Upper lobe of right lung (tissue), 1 donor: ENCODE measurements around the gene MAP3K2. TPM values are rescaled to one million over a fixed set of nuclear protein-coding genes. Genes with fewer than 3 reads are reported as not detected.

ENCODE experiments used
- ATAC-seq: fragments of 200-7000 bp; cut with Tn5 transposase; one replicate; pipeline ENCODE4 v1.9.1; 2020; ENCODE audit warnings: mild to moderate bottlenecking, moderate library complexity
- DNase-seq: peaks from one replicate; pipeline ENCODE4 v3.0.0-alpha.2; 2020
- H3K27ac ChIP-seq: fragments of 200-600 bp; one replicate; pipeline ENCODE4 v1.8.0; 2022
- H3K27me3 ChIP-seq: fragments of 200-600 bp; one replicate; pipeline ENCODE4 v1.8.0; 2022; ENCODE audit warnings: mild to moderate bottlenecking
- H3K36me3 ChIP-seq: fragments of 200-600 bp; one replicate; pipeline ENCODE4 v1.8.0; 2022
- H3K4me1 ChIP-seq: fragments of 200-600 bp; one replicate; pipeline ENCODE4 v1.8.0; 2022
- H3K4me3 ChIP-seq: fragments of 200-600 bp; one replicate; pipeline ENCODE4 v1.8.0; 2022; ENCODE audit warnings: mild to moderate bottlenecking
- H3K9me3 ChIP-seq: fragments of 200-600 bp; one replicate; pipeline ENCODE4 v1.8.0; 2022
- intact Hi-C: fragments of 100-400 bp; cut with DNase I; formaldehyde crosslinking; loops from one replicate; pipeline ENCODE4 v1.11.0; 2022
- total RNA-seq: library from RNA; stranded (reverse); fragmentation: NEBNext Ultra II Directional; extraction: Animal tissue kit (Norgen Biotek cat#: 25700); gene quantifications from one replicate; pipeline ENCODE4 v1.2.1, GENCODE V29; 2021
- TF ChIP-seq, protein P1 (sequence below): fragments of 200-600 bp; IDR thresholded peaks from one replicate; pipeline ENCODE4 v1.8.0; 2022; ENCODE audit warnings: antibody characterized with exemption
- donor health status: DM: no; HTN: yes; CAD: no; lungs with severe emphysema.

The MAP3K2 gene
- total RNA-seq, 1 donor from 2014 or later: 71.5 TPM

DNA sequence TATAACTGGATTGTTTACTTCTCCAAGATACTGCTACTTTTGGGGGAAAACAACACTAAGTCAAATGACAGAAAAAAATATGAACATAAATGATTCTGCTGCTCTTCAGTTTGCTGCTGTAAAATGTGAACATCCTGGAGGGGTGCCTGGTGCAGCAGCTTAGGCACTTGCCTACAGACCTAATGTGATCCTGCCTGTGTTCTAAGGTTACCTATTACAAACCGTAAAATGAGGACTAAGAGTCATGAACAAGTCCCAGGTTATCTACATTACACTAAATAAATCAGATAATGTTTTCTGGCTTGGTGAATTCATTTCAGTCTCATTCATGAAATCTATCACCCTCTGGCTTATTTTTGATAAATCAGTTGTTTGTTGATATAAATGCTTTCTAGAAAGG, 55.4 kb downstream of the MAP3K2 start:
- Histone ChIP-seq H3K27ac (no peak overlapping the region), H3K27me3 (no peaks in the 10 kb centered on the region), H3K36me3 (peaks cover 62% of the 10 kb centered on the region), H3K9me3 (no peaks in the 10 kb centered on the region), H3K4me1 (no peaks in the 10 kb centered on the region), H3K4me3 (no peak overlapping the region)
- TF ChIP-seq, protein P1, sequence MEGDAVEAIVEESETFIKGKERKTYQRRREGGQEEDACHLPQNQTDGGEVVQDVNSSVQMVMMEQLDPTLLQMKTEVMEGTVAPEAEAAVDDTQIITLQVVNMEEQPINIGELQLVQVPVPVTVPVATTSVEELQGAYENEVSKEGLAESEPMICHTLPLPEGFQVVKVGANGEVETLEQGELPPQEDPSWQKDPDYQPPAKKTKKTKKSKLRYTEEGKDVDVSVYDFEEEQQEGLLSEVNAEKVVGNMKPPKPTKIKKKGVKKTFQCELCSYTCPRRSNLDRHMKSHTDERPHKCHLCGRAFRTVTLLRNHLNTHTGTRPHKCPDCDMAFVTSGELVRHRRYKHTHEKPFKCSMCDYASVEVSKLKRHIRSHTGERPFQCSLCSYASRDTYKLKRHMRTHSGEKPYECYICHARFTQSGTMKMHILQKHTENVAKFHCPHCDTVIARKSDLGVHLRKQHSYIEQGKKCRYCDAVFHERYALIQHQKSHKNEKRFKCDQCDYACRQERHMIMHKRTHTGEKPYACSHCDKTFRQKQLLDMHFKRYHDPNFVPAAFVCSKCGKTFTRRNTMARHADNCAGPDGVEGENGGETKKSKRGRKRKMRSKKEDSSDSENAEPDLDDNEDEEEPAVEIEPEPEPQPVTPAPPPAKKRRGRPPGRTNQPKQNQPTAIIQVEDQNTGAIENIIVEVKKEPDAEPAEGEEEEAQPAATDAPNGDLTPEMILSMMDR: no peak
- ATAC-seq (no peak), DNase-seq (no peak)
- intact Hi-C loops: no loop called here

DNA sequence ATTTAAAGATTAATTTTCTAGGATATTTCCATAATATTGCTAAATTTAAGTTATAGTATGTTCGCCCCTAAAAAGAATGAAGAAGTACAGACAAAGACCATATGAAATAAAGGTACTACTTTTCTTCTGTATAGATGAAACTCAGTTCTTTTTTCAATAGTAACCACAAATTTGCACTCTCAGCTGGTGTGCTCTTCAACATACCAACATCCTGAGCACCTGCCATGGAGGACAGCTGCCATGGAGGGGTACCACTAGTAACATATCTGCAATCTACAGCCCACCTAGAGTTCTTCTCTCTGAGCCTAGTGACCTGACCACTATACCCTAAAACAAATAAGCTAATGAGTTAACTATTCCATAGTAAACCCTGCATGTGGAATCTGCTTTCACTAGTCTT, 57.0 kb downstream of the MAP3K2 start:
- H3K27ac ChIP-seq: no peak overlapping the region
- intact Hi-C loops: no loop called here
- no peak overlapping the region for H3K4me3 ChIP-seq
- DNase-seq: no peak
- ATAC-seq: no peak
- peaks cover 75% of the 10 kb centered on the region for H3K36me3 ChIP-seq
- no peaks in the 10 kb centered on the region for H3K4me1 ChIP-seq
- no peaks in the 10 kb centered on the region for H3K9me3 ChIP-seq
- no peaks in the 10 kb centered on the region for H3K27me3 ChIP-seq
- TF ChIP-seq, protein P1: no peak

DNA sequence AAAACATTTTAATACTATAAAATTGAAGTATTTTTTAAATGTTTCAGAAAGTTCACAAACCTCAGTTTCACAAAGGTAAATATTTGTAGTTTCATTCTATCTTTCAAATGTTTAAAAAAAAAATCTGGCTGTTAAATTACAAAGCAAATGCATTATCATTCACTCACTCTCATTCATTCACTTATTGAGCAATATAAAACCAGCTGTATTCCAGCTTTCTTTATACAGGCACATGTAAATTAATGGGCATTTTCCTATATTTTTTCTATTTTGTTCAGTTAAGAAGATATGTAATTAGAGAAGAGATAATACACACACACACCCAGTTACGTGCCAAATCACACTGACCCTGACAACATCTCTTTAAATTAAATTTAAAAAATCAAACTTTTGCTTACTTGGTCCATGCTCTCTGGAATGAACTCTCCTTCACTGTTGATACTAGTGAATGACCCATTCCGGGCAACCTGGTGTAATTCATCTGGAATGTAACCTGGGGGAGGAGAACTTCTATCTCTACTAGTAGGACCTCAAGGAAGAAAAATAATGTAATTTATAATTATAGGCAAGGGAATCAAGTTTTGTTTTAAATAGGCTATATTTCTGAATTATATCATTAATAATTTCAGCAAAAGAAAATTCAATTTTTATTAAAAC, 61.4 kb downstream of the MAP3K2 start:
- Histone ChIP-seq H3K27me3 (no peaks in the 10 kb centered on the region), H3K9me3 (no peaks in the 10 kb centered on the region), H3K36me3 (peaks cover 93% of the 10 kb centered on the region), H3K4me3 (no peak overlapping the region), H3K4me1 (no peaks in the 10 kb centered on the region), H3K27ac (no peak overlapping the region)
- ATAC-seq (no peak), DNase-seq (no peak)
- TF ChIP-seq, protein P1: no peak
- intact Hi-C loops: loop anchor here (10.0 kb wide), 1 partner anchor 158 kb away; no protein-coding TSS in a partner anchor

DNA sequence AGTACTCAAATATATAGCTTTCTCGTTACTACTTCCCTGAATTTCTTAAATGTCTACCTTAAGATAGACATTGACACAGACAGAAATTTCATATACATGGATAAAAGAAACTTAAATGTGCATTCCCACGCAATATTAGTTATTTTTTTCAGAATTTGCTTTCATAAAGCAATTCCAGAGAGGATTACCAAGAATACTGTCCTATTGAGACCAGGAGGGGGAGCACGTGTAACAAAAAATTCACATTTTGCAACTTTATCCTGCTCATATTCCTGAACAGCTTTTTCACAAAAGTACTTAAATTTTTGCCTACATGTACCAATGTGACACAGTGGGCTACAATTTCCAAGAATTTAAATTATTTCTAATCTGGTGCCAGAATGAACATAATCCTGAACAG, 63.1 kb downstream of the MAP3K2 start:
- Histone ChIP-seq H3K27me3 (no peaks in the 10 kb centered on the region), H3K4me3 (no peak overlapping the region), H3K27ac (no peak overlapping the region), H3K4me1 (no peaks in the 10 kb centered on the region), H3K9me3 (no peaks in the 10 kb centered on the region), H3K36me3 (peaks cover 98% of the 10 kb centered on the region)
- DNase-seq (no peak), ATAC-seq (no peak)
- intact Hi-C loops: loop anchor here (10.0 kb wide), 1 partner anchor 160 kb away; no protein-coding TSS in a partner anchor
- TF ChIP-seq, protein P1: peak; percentile 55

DNA sequence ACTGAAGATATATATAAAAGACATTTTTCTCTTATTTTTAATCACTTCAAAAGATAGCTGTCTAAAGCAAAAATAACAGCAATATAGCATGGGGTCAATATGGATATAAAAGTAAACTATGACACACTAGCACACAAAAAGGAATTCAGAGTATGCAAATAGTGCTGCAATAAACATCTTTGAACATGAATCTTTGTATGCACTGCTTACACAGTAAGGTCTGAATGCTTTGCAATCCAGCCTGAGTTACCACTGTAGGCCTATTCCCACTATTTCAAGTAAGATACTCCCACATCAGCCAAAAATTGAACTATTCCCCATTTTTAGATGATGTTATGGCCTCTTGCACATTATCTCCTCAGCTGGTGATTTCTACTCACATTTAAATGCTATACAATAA, 66.5 kb downstream of the MAP3K2 start:
- no peak overlapping the region for H3K27ac ChIP-seq
- H3K4me3 ChIP-seq: no peak overlapping the region
- no peaks in the 10 kb centered on the region for H3K9me3 ChIP-seq
- TF ChIP-seq, protein P1: no peak
- no peaks in the 10 kb centered on the region for H3K27me3 ChIP-seq
- intact Hi-C loops: loop anchor here (10.0 kb wide), 1 partner anchor 163 kb away; no protein-coding TSS in a partner anchor
- no peaks in the 10 kb centered on the region for H3K4me1 ChIP-seq
- DNase-seq (no peak), ATAC-seq (no peak)
- peaks cover 94% of the 10 kb centered on the region for H3K36me3 ChIP-seq
